Hematopoietic multipotent progenitor cell treated with erythropoietin and hydrocortisone succinate and interleukin-3 and kit ligand, for 6 days (in vitro differentiated cells): Measurements from ENCODE around the gene CACNA2D3.

Experiments
- DNase-seq: peaks from one replicate; pipeline ENCODE4 v3.0.0-alpha.2; 2015

CACNA2D3 gene

DNA sequence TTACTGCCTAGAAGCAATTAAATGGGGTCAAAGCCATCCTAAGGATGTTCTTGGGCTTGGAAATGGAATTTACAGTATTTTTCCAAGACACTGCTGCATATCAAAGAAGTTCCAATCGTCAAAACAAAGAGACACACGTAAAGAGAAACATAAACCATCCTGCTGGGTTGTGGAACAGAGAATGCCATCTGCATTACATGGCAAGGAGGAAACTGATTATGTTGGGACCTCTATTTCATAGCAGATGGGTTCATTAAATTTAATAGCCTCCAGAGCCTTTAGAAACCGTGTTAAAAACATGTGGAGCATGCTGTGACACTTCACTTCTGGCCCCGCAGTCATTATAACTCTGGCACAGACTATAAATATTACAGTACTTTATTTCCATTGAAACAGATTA lies 650.9 kb downstream of the CACNA2D3 start:
- DNase-seq: no peak

- DNase-seq: no peak
Measured at GRCh38 chr3:54776601-54777000, 654.2 kb downstream of the CACNA2D3 start.

- no peak for DNase-seq
Measured at GRCh38 chr3:54777141-54777540, 654.8 kb downstream of the CACNA2D3 start.

DNA sequence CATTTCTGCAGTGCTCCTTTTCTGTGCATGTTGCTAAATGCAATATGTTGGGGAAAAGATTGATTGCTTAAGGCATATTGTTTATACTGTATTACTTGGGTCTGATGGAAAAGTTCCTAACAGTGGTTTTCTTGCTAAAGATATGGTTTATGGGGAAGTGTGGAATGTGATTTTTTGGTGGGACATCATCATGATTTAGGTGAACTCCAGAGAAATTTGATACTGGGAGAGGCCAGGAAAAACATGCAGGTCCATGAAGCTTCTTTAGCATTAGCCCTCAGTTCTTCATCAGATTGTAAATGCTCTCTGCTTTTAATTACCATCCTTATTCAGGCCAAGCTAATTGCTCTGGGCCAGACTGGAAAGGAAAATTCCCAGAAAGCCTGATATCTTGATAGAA lies 658.0 kb downstream of the CACNA2D3 start:
- DNase-seq: no peak

DNA sequence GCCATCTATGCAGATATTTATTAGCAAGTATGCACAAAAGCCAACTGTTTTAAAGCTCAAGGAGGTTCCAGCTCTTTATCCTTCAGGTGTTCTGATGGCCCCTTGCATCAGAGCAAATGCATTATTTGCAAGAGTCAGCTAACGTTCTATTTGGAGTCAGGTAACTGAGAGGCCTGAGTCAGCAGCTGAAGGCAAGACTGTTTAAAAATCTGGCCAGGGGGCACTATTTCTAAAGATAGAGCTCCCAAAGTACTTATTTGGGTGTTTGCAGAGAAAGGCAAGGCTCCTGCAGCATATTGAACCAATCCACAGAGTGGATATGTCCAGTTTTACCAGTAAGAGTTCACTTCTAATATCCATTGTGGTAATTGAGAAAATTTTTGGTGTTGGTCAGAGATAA lies 659.4 kb downstream of the CACNA2D3 start:
- no peak for DNase-seq

DNA sequence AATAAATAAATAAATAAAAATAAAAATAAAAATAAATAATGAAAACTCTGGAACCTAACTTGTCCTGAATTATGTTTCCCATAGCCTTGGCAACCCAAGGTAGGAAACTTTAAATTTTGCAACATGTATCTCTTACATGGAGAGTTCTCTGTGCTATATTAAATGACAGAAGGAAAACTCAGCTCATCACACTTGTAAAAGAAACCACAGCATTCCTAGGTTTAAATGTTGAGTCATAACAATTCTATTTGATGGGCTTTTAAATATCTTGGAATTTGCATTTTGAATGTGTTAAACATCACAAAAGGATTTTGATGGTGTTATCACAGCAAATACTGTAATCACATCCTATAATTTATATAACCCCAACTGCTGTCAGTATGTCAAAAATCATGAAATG lies 661.3 kb downstream of the CACNA2D3 start:
- no peak for DNase-seq

DNA sequence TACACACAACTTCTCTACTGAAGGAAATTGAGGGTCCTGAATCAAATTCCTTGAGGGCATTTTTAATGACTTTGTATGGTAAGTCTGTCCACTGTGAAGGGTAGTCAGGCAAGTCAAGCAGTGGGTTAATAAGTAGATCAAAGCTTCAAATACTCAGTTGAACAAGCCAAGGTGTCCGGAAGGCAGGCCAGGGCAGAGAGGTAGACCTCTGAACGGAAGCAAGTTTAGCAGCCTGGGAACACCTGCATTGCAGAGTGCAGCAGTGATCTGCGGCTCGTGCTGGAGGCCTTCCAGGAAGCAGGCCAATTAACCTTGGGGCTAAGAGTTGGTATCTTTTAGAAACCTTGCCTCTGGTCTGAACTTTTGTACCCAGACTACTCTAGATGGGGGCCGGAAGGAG lies 661.7 kb downstream of the CACNA2D3 start:
- no peak for DNase-seq

DNA sequence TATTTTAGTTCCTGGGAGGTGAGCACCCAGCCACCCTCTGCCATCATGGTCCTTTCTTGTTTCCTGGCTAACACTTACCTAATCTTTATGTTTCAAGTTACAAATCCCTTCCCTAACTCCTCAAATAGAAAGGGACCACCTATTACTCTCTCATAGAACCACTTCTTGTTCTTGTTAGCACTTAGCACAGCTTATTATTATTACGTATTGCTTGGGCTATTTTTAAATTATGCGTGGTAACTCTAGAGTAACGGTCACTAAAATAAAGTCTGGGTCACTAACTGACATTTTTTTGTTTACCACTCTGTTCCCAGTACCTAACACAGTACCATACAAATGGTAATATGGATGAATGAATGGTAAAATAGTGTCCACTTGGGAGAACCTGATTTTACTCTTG lies 663.6 kb downstream of the CACNA2D3 start:
- DNase-seq: no peak

DNA sequence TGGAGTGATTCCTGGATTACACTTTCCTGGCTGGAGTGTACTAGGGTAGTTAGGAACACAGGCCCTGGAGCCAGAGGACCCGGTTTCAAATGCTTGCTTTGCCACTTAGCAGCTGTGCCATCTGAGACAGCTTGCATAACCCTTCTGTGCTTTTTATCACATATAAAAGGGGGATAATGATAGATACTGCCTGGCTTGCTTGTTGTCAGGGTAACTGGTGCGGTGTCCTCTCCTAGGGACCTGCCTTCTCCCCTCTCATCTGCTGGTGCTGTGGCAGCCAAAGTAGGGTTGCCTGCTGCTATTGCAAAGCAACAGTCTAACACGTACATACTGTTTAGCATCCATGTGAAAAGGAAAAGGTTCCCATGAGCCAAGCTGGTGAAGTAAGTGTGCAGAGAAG lies 667.7 kb downstream of the CACNA2D3 start:
- DNase-seq: no peak

GRCh38 chr3:54791501-54792156 lies 669.3 kb downstream of the CACNA2D3 start:
- no peak for DNase-seq

GRCh38 chr3:54792584-54792983 lies 670.2 kb downstream of the CACNA2D3 start:
- DNase-seq: no peak

- DNase-seq: no peak
Measured at GRCh38 chr3:54793171-54793570, 670.8 kb downstream of the CACNA2D3 start.

- no peak for DNase-seq
Measured at GRCh38 chr3:54797111-54797510, 674.8 kb downstream of the CACNA2D3 start.

GRCh38 chr3:54800478-54800877 lies 678.1 kb downstream of the CACNA2D3 start:
- no peak for DNase-seq

DNA sequence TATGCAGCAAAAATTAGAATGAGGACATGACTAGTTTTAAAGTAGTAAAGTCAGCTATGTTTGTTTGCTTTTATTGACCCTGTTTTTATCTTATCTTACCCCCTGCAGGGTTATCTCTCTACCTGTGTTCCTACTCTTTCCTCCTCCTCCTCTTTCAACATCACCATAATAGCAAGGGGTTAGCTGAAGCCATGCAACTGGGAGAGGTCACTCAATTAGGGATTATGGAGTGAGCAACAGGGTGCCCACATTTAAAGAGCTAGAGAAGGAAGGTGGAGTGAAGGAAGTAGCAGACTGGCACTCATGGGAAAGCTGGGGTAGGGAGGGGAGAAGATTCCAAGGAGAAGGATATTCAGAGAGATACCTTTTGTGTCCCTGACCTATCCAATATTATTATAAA lies 679.6 kb downstream of the CACNA2D3 start:
- no peak for DNase-seq

DNA sequence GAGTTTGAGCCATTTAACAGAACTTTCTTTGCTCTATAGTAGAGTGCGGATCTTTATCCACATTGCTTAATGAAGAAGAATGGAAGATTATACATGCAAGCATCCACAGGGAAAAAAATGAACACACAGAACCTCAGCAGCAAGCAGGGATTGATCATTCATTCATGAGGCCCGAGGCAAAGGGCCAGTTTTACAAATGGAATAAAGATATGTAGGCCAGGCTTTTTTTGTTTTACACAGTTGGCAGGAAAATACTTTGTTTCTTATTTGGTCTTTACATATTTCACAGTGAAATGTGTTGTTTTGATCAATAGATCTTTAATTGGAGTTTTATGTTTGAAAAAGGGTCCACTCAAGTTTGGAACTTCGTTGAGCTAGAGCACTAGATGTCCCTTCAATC lies 688.0 kb downstream of the CACNA2D3 start:
- no peak for DNase-seq

DNA sequence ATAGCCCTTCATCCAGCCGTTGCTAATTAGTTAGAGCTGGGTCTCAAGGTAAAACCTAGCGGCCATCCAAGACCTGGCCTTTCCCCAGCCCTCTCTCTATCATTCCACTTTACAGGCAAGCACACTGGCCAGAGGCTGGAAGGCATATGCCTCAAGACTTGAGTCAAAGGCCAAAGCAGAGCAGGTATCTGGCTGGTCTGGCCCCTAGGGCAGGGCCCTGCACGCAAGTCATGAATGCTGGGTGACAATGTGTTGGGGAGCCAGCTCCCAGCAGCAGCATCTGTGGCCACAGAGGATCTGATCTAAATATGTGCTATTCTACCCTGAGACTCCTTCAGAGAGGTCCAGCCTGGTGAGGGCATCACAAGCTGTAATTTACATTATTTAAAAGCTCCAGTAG lies 691.9 kb downstream of the CACNA2D3 start:
- DNase-seq: no peak

DNA sequence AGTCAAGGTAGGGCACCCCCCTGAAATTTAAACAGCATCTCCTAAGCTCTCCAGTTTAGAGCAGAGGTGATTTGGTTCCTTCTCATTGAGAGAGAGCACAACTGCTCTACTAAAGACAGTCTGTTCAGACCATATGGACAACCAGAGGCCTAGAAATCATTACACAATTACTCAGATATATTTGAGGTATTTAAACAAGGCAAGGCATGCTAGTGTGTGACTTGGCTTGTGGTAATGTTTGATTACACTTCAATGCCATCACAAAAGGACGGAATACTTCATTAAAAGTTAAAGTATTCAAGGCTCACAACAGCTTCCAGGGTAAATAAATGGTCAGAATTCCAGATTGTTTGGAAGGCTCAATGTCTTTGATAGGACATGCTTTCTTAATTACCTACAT lies 695.3 kb downstream of the CACNA2D3 start:
- no peak for DNase-seq

DNA sequence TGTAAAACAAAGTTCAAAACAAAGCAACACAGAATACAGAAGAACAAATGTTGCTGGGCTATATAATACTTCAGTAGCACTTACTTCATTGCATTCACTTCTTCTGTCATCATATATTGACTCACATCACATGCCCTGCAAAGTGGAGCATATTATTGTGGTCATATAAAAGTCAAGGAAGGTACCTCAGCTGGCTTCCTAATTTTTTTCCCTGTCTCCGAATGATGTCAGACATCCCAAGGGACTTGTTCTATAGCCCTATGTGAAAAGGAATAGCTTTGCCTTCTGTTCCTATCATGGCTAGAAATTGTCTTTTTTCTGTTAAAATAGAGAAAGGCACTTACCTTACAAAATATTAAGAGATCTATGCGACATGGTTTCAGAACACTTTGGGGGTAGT lies 696.1 kb downstream of the CACNA2D3 start:
- DNase-seq: no peak

GRCh38 chr3:54818942-54819341 lies 696.6 kb downstream of the CACNA2D3 start:
- no peak for DNase-seq

GRCh38 chr3:54819946-54820345 lies 697.6 kb downstream of the CACNA2D3 start:
- DNase-seq: no peak

- DNase-seq: no peak
Measured at GRCh38 chr3:54822206-54822605, 699.9 kb downstream of the CACNA2D3 start.

- no peak for DNase-seq
Measured at GRCh38 chr3:54826251-54826691, 703.9 kb downstream of the CACNA2D3 start.

DNA sequence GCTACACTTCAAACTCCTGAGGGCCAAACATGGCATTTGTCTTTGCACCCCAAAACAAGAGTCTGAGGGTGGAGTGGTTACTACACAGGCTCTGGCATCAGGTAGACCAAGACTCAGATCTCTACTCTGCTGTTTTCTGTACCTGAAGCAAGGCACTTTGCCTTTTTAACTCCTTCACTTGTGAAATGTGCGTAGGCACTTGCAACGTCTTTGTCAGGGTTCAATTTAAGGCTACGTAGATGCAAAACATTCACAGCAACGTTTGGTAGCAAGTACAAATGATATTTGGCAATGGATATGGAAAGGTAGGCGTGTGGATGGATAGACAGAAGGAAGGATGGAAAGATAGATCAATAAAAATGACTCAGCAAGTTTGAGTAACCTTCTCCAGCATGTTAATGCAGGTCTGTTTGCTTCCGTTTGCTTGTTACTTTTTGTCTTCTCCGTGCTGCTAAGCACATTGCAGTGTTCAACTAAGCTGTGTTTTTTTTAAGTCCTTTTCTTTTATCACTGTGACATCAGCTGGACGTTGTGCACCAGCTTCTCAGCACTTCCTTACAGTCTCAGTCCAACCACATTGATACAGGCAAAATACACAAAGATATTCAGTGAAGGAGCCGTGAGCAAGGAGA lies 704.8 kb downstream of the CACNA2D3 start:
- DNase-seq: no peak

- no peak for DNase-seq
Measured at GRCh38 chr3:54827776-54828175, 705.4 kb downstream of the CACNA2D3 start.
